Ectodermal cell (in vitro differentiated cells): Measurements from ENCODE around the gene KLF12.

Source experiments
- H3K27ac ChIP-seq: 2 replicates; pipeline ENCODE4 v1.7.0; 2013; ENCODE audit warnings: mild to moderate bottlenecking, low read depth, low read length; ENCODE audit not compliant: insufficient read depth, poor library complexity, severe bottlenecking
- H3K27me3 ChIP-seq: 2 replicates; pipeline ENCODE4 v1.7.0; 2013; ENCODE audit warnings: mild to moderate bottlenecking, low read length; ENCODE audit not compliant: insufficient read depth, control insufficient read depth, poor library complexity, severe bottlenecking
- H3K36me3 ChIP-seq: one replicate; pipeline ENCODE4 v1.7.0; 2013; ENCODE audit warnings: low read length; ENCODE audit not compliant: control insufficient read depth, insufficient read depth
- H3K4me1 ChIP-seq: one replicate; pipeline ENCODE4 v1.7.0; 2013; ENCODE audit warnings: low read length; ENCODE audit not compliant: control insufficient read depth, insufficient read depth
- H3K4me3 ChIP-seq: 2 replicates; pipeline ENCODE4 v1.7.0; 2013; ENCODE audit warnings: low read depth, low read length, control low read depth; ENCODE audit not compliant: insufficient read depth
- H3K9me3 ChIP-seq: 2 replicates; pipeline ENCODE4 v1.7.0; 2013; ENCODE audit warnings: mild to moderate bottlenecking, low read length, moderate library complexity; ENCODE audit not compliant: control insufficient read depth
- WGBS, 2 experiments: methylation state at CpG; one replicate each; pipeline ENCODE4 v1.1.7; 2013; ENCODE audit warnings: missing lambda C conversion rate in 2 of 2; 5-methylcytosine and 5-hydroxymethylcytosine counted together

Gene KLF12

DNA sequence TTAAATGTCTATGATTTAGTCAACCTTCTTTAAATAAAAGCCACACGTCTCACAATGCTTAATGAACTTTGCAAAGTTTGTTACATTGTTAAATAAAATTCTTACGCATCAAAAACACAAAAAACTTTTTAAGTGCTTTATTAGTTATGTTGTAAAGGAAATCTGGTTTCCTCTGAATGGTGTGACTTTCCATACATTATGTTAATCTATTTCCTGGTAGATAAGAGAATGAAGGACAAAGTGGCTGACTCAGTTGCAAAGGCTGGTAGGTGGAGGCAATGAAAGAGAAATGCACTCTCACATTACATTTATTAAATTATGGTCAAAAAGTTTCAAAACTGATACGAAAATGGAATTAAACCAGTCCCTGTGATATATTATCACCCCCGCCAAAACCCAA lies 15.9 kb downstream of the KLF12 start:
- WGBS, 2 experiments: 87 to 92% methylated on average over 2 of the region's 4 CpGs
- no peak overlapping the region for H3K27ac ChIP-seq
- no peaks in the 10 kb centered on the region for H3K9me3 ChIP-seq
- H3K27me3 ChIP-seq: no peaks in the 10 kb centered on the region
- no peak overlapping the region for H3K4me3 ChIP-seq
- H3K4me1 ChIP-seq: no peaks in the 10 kb centered on the region
- H3K36me3 ChIP-seq: no peaks in the 10 kb centered on the region

DNA sequence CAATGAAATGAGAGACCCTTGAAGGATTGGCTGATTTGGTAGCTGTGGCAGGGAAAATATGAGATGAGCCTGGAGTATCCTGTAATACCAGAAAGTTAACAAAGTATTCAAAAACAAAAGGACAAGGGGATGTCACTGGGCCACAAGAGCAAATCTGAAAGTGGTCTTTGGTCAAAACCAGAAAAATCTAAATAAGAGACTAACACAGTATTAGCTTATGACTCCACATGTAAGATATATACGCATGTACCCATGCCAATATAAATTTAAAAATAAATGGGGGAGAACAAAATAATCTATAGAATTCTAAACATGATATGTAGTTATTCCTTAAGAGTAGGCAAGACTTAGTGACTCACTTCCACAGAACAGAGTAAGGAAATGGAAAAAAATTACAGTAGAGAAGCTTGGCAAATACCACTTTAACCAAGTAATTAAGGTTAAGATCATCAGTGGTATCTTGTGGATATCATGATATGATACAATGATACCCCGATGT lies 16.9 kb downstream of the KLF12 start:
- Histone ChIP-seq H3K4me1 (no peaks in the 10 kb centered on the region), H3K9me3 (no peaks in the 10 kb centered on the region), H3K27me3 (no peaks in the 10 kb centered on the region), H3K27ac (no peak overlapping the region), H3K4me3 (no peak overlapping the region), H3K36me3 (no peaks in the 10 kb centered on the region)
- 67 to 75% methylated on average over 1 of the region's 2 CpGs for WGBS, 2 experiments

DNA sequence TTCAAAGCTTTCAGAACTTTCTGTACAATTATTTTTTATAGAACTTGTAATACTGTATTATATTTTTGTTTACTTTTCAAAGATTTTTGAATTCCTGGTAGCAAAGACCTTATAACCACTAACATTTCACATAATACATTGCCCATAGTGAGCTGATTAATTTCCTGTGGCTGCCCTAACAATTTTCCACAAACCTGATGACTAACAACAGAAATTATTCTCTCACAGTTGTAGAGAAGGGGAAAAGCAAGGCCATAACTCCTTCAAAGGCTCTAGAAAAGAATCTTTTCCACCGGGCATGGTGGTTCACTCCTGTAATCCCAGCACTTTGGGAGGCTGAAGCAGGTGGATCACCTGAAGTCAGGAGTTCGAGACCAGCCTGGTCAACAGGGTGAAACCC lies 19.1 kb downstream of the KLF12 start:
- Histone ChIP-seq H3K4me1 (no peaks in the 10 kb centered on the region), H3K27ac (no peak overlapping the region)
- 72 to 73% methylated on average over 2 of the region's 2 CpGs for WGBS, 2 experiments

GRCh38 chr13:74114641-74115040 lies 19.6 kb downstream of the KLF12 start:
- no peaks in the 10 kb centered on the region for H3K4me1 ChIP-seq
- no peak overlapping the region for H3K4me3 ChIP-seq
- no peaks in the 10 kb centered on the region for H3K27me3 ChIP-seq
- WGBS, 2 experiments: 92 to 96% methylated on average over 5 of the region's 5 CpGs
- H3K9me3 ChIP-seq: no peaks in the 10 kb centered on the region
- H3K27ac ChIP-seq: no peak overlapping the region
- no peaks in the 10 kb centered on the region for H3K36me3 ChIP-seq

More for the DNA sequence above, 19.1 kb downstream of the KLF12 start:
- Histone ChIP-seq H3K36me3 (no peaks in the 10 kb centered on the region), H3K4me3 (no peak overlapping the region), H3K9me3 (no peaks in the 10 kb centered on the region), H3K27me3 (no peaks in the 10 kb centered on the region)

- Histone ChIP-seq H3K27ac (no peak overlapping the region), H3K4me1 (no peaks in the 10 kb centered on the region), H3K4me3 (no peak overlapping the region), H3K27me3 (no peaks in the 10 kb centered on the region), H3K9me3 (no peaks in the 10 kb centered on the region), H3K36me3 (no peaks in the 10 kb centered on the region)
- 67 to 71% methylated on average over 1 of the region's 1 CpG for WGBS, 2 experiments
Measured at GRCh38 chr13:74114202-74114601, 20.0 kb downstream of the KLF12 start.

GRCh38 chr13:74111901-74112824 lies 22.0 kb downstream of the KLF12 start:
- no peak overlapping the region for H3K27ac ChIP-seq
- H3K36me3 ChIP-seq: no peaks in the 10 kb centered on the region
- H3K27me3 ChIP-seq: no peaks in the 10 kb centered on the region
- no peaks in the 10 kb centered on the region for H3K9me3 ChIP-seq
- 75 to 90% methylated on average over 4 to 5 of the region's 5 CpGs for WGBS, 2 experiments
- no peaks in the 10 kb centered on the region for H3K4me1 ChIP-seq
- H3K4me3 ChIP-seq: no peak overlapping the region

- no peaks in the 10 kb centered on the region for H3K27me3 ChIP-seq
- H3K36me3 ChIP-seq: no peaks in the 10 kb centered on the region
- H3K4me1 ChIP-seq: no peaks in the 10 kb centered on the region
- H3K4me3 ChIP-seq: no peak overlapping the region
- H3K27ac ChIP-seq: no peak overlapping the region
- no peaks in the 10 kb centered on the region for H3K9me3 ChIP-seq
Measured at GRCh38 chr13:74111399-74111798, 22.8 kb downstream of the KLF12 start.

DNA sequence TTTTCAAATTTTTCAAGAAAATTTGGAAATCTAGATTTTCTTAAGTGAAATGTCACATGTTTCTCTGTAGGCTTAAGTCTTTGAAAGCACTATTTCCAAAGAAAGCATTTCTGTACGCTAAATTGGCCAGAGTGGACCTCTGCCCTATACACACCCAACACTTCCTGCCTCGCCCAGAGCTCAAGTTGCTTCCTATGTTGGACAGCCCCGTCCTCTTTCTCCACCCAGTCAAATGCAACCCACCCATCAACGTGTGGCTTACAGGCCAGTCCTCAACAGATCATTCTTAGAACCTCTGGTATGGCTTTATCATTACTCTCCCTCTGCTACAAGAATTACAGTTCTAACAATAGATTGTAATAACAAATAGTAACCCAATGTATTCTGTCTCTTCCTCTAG lies 24.2 kb downstream of the KLF12 start:
- Histone ChIP-seq H3K36me3 (no peaks in the 10 kb centered on the region), H3K27ac (no peak overlapping the region)
- WGBS, 2 experiments: 88 to 90% methylated on average over 4 of the region's 4 CpGs

GRCh38 chr13:74107598-74107997 lies 26.6 kb downstream of the KLF12 start:
- H3K4me3 ChIP-seq: no peak overlapping the region
- H3K9me3 ChIP-seq: no peaks in the 10 kb centered on the region
- 98 to 100% methylated on average over 3 of the region's 3 CpGs for WGBS, 2 experiments
- no peak overlapping the region for H3K27ac ChIP-seq
- no peaks in the 10 kb centered on the region for H3K4me1 ChIP-seq
- no peaks in the 10 kb centered on the region for H3K27me3 ChIP-seq
- no peaks in the 10 kb centered on the region for H3K36me3 ChIP-seq

More for the DNA sequence above, 24.2 kb downstream of the KLF12 start:
- H3K4me3 ChIP-seq: no peak overlapping the region
- H3K27me3 ChIP-seq: no peaks in the 10 kb centered on the region
- H3K4me1 ChIP-seq: no peaks in the 10 kb centered on the region
- H3K9me3 ChIP-seq: no peaks in the 10 kb centered on the region

DNA sequence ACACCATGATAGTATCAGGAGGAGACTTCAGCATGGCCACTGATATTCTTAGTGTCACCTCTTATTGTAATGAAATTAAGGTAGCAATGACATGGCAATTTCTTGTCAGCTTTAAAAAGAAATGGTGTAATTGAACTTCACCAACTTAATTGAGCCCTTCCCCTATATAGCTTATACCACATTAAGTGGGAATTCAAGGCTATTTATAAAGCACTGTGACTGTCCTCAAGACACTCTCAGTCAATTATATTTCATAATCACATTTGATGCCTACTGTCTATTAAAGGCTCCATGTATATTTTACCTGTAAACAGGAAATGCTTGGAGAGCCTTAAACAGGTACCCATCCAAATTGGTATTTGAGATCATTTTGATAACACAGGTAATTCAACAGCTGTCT lies 28.3 kb downstream of the KLF12 start:
- Histone ChIP-seq H3K27ac (no peak overlapping the region), H3K27me3 (no peaks in the 10 kb centered on the region), H3K4me1 (no peaks in the 10 kb centered on the region), H3K9me3 (no peaks in the 10 kb centered on the region), H3K36me3 (no peaks in the 10 kb centered on the region), H3K4me3 (no peak overlapping the region)
